Esophagus squamous epithelium (tissue), 5 donors: ENCODE measurements around the gene ABHD12B. TPM values are rescaled to one million over a fixed set of nuclear protein-coding genes. Genes with fewer than 3 reads are reported as not detected.

Source experiments
- DNase-seq: peaks from one replicate; lab custom pipeline; 2025; lab: John Stamatoyannopoulos, UW
- H3K27ac ChIP-seq, 4 donors: fragments of 200-600 bp; sonication (generic); one replicate each; pipeline ENCODE4 v1.5.1; 2016 to 2019; ENCODE audit warnings: mild to moderate bottlenecking in 1 of 4
- H3K27me3 ChIP-seq, 4 donors: fragments of 200-600 bp; sonication (generic); 1 replicate in 3 of 4; 2 replicates in 1 of 4; pipeline versions ENCODE4 v1.5.1 to v1.6.0; 2017 to 2021; ENCODE audit warnings: antibody characterized with exemption in 1 of 4
- H3K36me3 ChIP-seq, 3 donors: fragments of 200-600 bp; sonication (generic); one replicate each; pipeline ENCODE4 v1.5.1; 2016 to 2019
- H3K4me1 ChIP-seq, 3 donors: fragments of 200-600 bp; sonication (generic); one replicate each; pipeline ENCODE4 v1.5.1; 2017 to 2019
- H3K4me3 ChIP-seq, 4 donors: fragments of 200-600 bp; sonication (generic); 1 replicate in 3 of 4; 2 replicates in 1 of 4; pipeline ENCODE4 v1.5.1; 2016 to 2019; ENCODE audit warnings: mild to moderate bottlenecking in 2 of 4, moderate library complexity in 1 of 4
- H3K9me3 ChIP-seq, 3 donors: fragments of 200-600 bp; sonication (generic); one replicate each; pipeline ENCODE4 v1.5.1; 2016 to 2019
- CTCF ChIP-seq, 6 experiments: fragments of 450-650 bp in 4 of 6; fragments of 200-600 bp in 2 of 6; sonication (generic) in 2 of 6; IDR thresholded peaks; one replicate each; pipeline ENCODE4 v1.5.1; 2016 to 2019; ENCODE audit warnings: antibody characterized with exemption in 6 of 6, mild to moderate bottlenecking in 4 of 6, moderate library complexity in 4 of 6
- POLR2A ChIP-seq, 4 donors: fragments of 450-650 bp; IDR thresholded peaks; one replicate each; pipeline ENCODE4 v1.6.1; 2017; ENCODE audit warnings: antibody characterized with exemption in 4 of 4, mild to moderate bottlenecking in 4 of 4, moderate library complexity in 3 of 4
- WGBS, 2 donors: methylation state at CpG; one replicate each; pipeline ENCODE4 v1.1.5; 2018; 5-methylcytosine and 5-hydroxymethylcytosine counted together
- intact Hi-C: fragments of 100-400 bp; cut with DNase I; formaldehyde crosslinking; loops from one replicate; pipeline ENCODE4 v1.15.0; 2022
- total RNA-seq, 4 donors: library from RNA; depleted of rRNA; stranded (reverse); fragments of >200 nt; gene quantifications; one replicate each; pipeline ENCODE4 v1.1.0, GENCODE V29; 2016
- donor health status: DM: yes; HTN: yes; CAD: no.

Gene ABHD12B
- total RNA-seq, 4 donors from 2014 or later = 0.53 TPM; not detected in 3

GRCh38 chr14:50839048-50839447 is 32.8 kb upstream of the ABHD12B start:
- WGBS, 2 donors = 11 to 13% methylated on average over 1 of the region's 1 CpG
- H3K36me3 ChIP-seq = no peaks in the 10 kb centered on the region
- H3K9me3 ChIP-seq = no peaks in the 10 kb centered on the region
- H3K4me3 ChIP-seq = no peak overlapping the region
- H3K27ac ChIP-seq = no peak overlapping the region
- intact Hi-C loops = no loop called here
- no peak for DNase-seq
- no peaks in the 10 kb centered on the region for H3K4me1 ChIP-seq
- TF ChIP-seq POLR2A (IDR thresholded peaks at IDR 0.05) (no peak), CTCF (IDR thresholded peaks at IDR 0.05) (no peak)
- no peaks in the 10 kb centered on the region for H3K27me3 ChIP-seq

GRCh38 chr14:50839691-50840090 is 32.2 kb upstream of the ABHD12B start:
- intact Hi-C loops = no loop called here
- H3K27me3 ChIP-seq = no peaks in the 10 kb centered on the region
- no peaks in the 10 kb centered on the region for H3K9me3 ChIP-seq
- no peak overlapping the region for H3K4me3 ChIP-seq
- WGBS, 2 donors = 79 to 86% methylated on average over 5 of the region's 5 CpGs
- DNase-seq = no peak
- TF ChIP-seq CTCF (IDR thresholded peaks at IDR 0.05) (no peak), POLR2A (IDR thresholded peaks at IDR 0.05) (no peak)
- H3K27ac ChIP-seq = no peak overlapping the region
- no peaks in the 10 kb centered on the region for H3K4me1 ChIP-seq
- no peaks in the 10 kb centered on the region for H3K36me3 ChIP-seq

- Histone ChIP-seq H3K36me3 (no peaks in the 10 kb centered on the region), H3K4me1 (no peaks in the 10 kb centered on the region), H3K27me3 (no peaks in the 10 kb centered on the region), H3K27ac (no peak overlapping the region), H3K9me3 (no peaks in the 10 kb centered on the region), H3K4me3 (no peak overlapping the region)
- TF ChIP-seq POLR2A (IDR thresholded peaks at IDR 0.05) = no peak
- no peak for TF ChIP-seq CTCF (IDR thresholded peaks at IDR 0.05)
- DNase-seq = no peak
- 91 to 97% methylated on average over 2 of the region's 2 CpGs for WGBS, 2 donors
- intact Hi-C loops = no loop called here
These were observed 27.5 kb upstream of the ABHD12B start for GRCh38 chr14:50844391-50844790.

- 47 to 79% methylated on average over 3 of the region's 3 CpGs for WGBS, 2 donors
- Histone ChIP-seq H3K9me3 (no peaks in the 10 kb centered on the region), H3K4me3 (no peak overlapping the region), H3K4me1 (no peaks in the 10 kb centered on the region), H3K36me3 (no peaks in the 10 kb centered on the region), H3K27me3 (no peaks in the 10 kb centered on the region), H3K27ac (no peak overlapping the region)
- intact Hi-C loops = no loop called here
- TF ChIP-seq POLR2A (IDR thresholded peaks at IDR 0.05) (no peak), CTCF (IDR thresholded peaks at IDR 0.05) (no peak)
- DNase-seq = no peak
These were observed 26.7 kb upstream of the ABHD12B start for GRCh38 chr14:50845166-50845565.

- no peaks in the 10 kb centered on the region for H3K9me3 ChIP-seq
- no peak overlapping the region for H3K27ac ChIP-seq
- 84 to 85% methylated on average over 5 to 8 of the region's 8 CpGs for WGBS, 2 donors
- TF ChIP-seq CTCF (IDR thresholded peaks at IDR 0.05) = no peak
- TF ChIP-seq POLR2A (IDR thresholded peaks at IDR 0.05) = no peak
- H3K4me1 ChIP-seq = no peaks in the 10 kb centered on the region
- intact Hi-C loops = no loop called here
- no peaks in the 10 kb centered on the region for H3K27me3 ChIP-seq
- no peak overlapping the region for H3K4me3 ChIP-seq
- H3K36me3 ChIP-seq = no peaks in the 10 kb centered on the region
- no peak for DNase-seq
These were observed 25.5 kb upstream of the ABHD12B start for GRCh38 chr14:50846226-50846880.
